GM10248 (cell line): Measurements from ENCODE around the gene CAPZB.

Source experiments
- CTCF ChIA-PET: fragments of 300-600 bp; sonication (Branson Sonifier 250); formaldehyde crosslinking; extraction: SDS; loops from one replicate; lab custom pipeline; 2021; ENCODE audit warnings: antibody characterized with exemption; lab: Yijun Ruan, JAX
- POLR2A ChIA-PET: fragments of 350-650 bp; sonication (Branson Sonifier 250); formaldehyde crosslinking; extraction: SDS; loops from one replicate; lab custom pipeline; 2020; ENCODE audit warnings: antibody characterized with exemption; lab: Yijun Ruan, JAX
- DNase-seq: peaks from one replicate; pipeline ENCODE4 v3.0.0; 2012; ENCODE audit errors: extremely low spot score
- CTCF ChIP-seq: IDR thresholded peaks from 2 replicates; pipeline ENCODE4 v1.5.1; 2012; ENCODE audit warnings: mild to moderate bottlenecking, low read depth; ENCODE audit errors: extremely low read depth, missing control alignments, control extremely low read depth

Gene CAPZB

DNA sequence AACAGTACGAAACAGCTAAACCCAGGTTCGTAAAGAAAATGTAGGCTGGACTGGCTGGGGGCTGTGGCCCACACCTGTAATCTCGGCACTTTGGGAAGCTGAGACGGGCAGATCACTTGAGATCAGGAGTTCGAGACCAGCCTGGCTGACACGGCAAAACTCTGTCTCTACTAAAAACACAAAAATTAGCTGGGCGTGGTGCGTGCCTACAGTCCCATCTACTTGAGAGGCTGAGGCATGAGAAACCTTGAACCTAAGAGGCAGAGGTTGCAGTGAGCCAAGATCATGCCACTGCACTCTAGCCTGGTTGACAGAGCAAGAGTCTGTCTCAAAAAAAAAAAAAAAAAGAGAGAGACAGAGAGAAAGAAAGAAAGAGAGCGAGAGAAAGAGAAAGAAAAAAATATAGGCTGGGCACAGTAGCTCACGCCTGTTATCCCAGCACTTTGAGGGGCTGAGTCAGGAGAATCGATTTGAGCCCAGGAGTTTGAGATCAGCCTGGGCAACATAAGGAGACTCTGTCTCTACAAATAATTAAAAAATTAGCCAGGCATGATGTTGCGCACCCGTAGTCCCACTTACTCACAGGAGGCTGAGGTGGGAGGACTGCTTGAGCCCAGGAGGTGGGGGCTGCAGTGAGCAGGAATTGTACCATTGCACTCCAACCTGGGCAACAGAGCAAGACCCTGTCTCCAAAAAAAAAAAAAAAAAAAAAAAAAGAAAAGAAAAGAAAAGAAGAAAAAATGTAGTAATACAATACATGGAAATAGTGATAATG is 35.7 kb downstream of the CAPZB start:
- no peak for DNase-seq
- POLR2A ChIA-PET, result no interaction called here
- CTCF ChIA-PET, result interaction anchor here (1.2 to 2.5 kb wide), 2 partner anchors 12 to 14 kb away, joined by 3 to 5 read pairs; no protein-coding TSS in a partner anchor
- no peak for TF ChIP-seq CTCF

- DNase-seq, result no peak
- ChIA-PET POLR2A (no interaction called here), CTCF (interaction anchor here (0.9 to 2.5 kb wide), 2 partner anchors 11 to 21 kb away, joined by 3 to 5 read pairs; no protein-coding TSS in a partner anchor)
- TF ChIP-seq CTCF, result no peak
Observed at GRCh38 chr1:19448491-19449439, 36.6 kb downstream of the CAPZB start.

GRCh38 chr1:19447550-19447949 is 37.8 kb downstream of the CAPZB start:
- no peak for DNase-seq
- ChIA-PET CTCF (no interaction called here), POLR2A (no interaction called here)
- TF ChIP-seq CTCF, result no peak

- no peak for TF ChIP-seq CTCF
- DNase-seq, result no peak
- ChIA-PET CTCF (no interaction called here), POLR2A (no interaction called here)
Observed at GRCh38 chr1:19445417-19446342, 39.7 kb downstream of the CAPZB start.

- no peak for TF ChIP-seq CTCF
- ChIA-PET POLR2A (no interaction called here), CTCF (interaction anchor here (1.2 kb wide), 1 partner anchor 10 kb away, joined by 3 read pairs; no protein-coding TSS in a partner anchor)
- no peak for DNase-seq
Observed at GRCh38 chr1:19444296-19445021, 40.9 kb downstream of the CAPZB start.
